Motor neuron (in vitro differentiated cells): ENCODE results near the gene MAP3K15. TPM values are rescaled to one million over a fixed set of nuclear protein-coding genes. Genes with fewer than 3 reads are reported as not detected.

Experiments used
- ATAC-seq, 8 experiments: fragments of 200-7000 bp; cut with Tn5 transposase; replicated peaks in 6 of 8; 2 replicates each; pipeline ENCODE4 v1.8.0; 2021; ENCODE audit warnings: mild to moderate bottlenecking in 8 of 8, moderate library complexity in 8 of 8
- H3K27ac ChIP-seq, 2 donors: fragments of 250-450 bp; sonication (Bioruptor Pico); 2 replicates each; pipeline ENCODE4 v1.9.0; 2021; ENCODE audit warnings: antibody characterized with exemption in 2 of 2, mild to moderate bottlenecking in 2 of 2, moderate library complexity in 1 of 2
- H3K4me1 ChIP-seq, 2 donors: fragments of 250-450 bp; sonication (Bioruptor Pico); replicated peaks in 1 of 2; 2 replicates each; pipeline ENCODE4 v1.6.1; 2021; ENCODE audit warnings: antibody characterized with exemption in 2 of 2, mild to moderate bottlenecking in 2 of 2, moderate library complexity in 1 of 2
- H3K4me3 ChIP-seq, 5 donors: fragments of 250-450 bp; sonication (Bioruptor Pico); 2 replicates each; pipeline ENCODE4 v1.9.0; 2021; ENCODE audit warnings: antibody characterized with exemption in 5 of 5, mild to moderate bottlenecking in 5 of 5, moderate library complexity in 4 of 5
- WGBS, 10 experiments: fragments of 450-650 bp; shearing (Covaris generic); methylation state at CpG; one replicate each; pipeline ENCODE4 v1.0.0; 2022; 5-methylcytosine and 5-hydroxymethylcytosine counted together
- in situ Hi-C, 9 experiments: fragments of 400-800 bp; cut with MboI; loops; one replicate each; pipeline ENCODE4 v1.15.0; 2021; ENCODE audit warnings: low sequenced_read_pairs in 9 of 9, low pct_unique_long_range_greater_than_20kb in 2 of 9; ENCODE audit not compliant: unreplicated experiment in 9 of 9
- total RNA-seq, 8 experiments: library from RNA; unstranded; fragments of 300-600 nt; gene quantifications; 2 replicates each; pipeline versions ENCODE4 v1.2.3 to v1.2.4, GENCODE V29; 2022

MAP3K15 gene
- total RNA-seq, 8 experiments from 2014 or later: 0.14 to 0.81 (median 0.43) TPM; not detected in 1

DNA sequence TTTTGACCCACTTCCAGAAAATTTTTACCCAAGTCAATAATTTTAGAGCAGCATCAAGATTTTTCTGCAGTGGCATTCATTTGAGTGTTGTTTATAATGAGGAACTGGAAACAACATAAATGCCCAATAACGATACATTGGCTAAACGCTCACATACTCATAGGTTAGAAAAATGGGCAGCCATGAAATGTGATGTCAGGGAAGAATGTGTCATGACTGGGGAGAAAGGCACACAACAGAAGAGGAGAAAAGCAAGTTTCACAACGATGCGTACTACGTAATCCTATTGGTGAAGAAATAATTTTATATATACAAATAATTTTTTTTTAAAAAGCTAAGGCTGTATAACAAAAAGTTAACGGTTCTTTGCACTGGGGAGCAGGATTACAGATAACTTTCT is 33.6 kb upstream of the MAP3K15 start:
- no peak overlapping the region for H3K4me3 ChIP-seq
- no peak for ATAC-seq
- H3K27ac ChIP-seq: no peak overlapping the region
- WGBS, 10 experiments: 76 to 100% (median 98%) methylated on average over 2 to 6 of the region's 6 CpGs; no CpG with 5 or more reads in 3 of the 10 experiments
- in situ Hi-C loops: loop anchor here in 2 of 9 experiments (25.0 kb wide), 2 partner anchors 162 to 338 kb away; partner anchors contain the start of gene SH3KBP1 (in 1 of the 2)
- no peaks in the 10 kb centered on the region for H3K4me1 ChIP-seq

GRCh38 chrX:19548279-19548678 is 33.0 kb upstream of the MAP3K15 start:
- Histone ChIP-seq H3K4me3 (no peak overlapping the region), H3K27ac (no peak overlapping the region), H3K4me1 (no peaks in the 10 kb centered on the region)
- ATAC-seq: no peak
- in situ Hi-C loops: loop anchor here in 2 of 9 experiments (25.0 kb wide), 2 partner anchors 161 to 339 kb away; partner anchors contain the start of gene SH3KBP1 (in 1 of the 2)
- 21 to 83% (median 40%) methylated on average over 1 to 2 of the region's 2 CpGs; no CpG with 5 or more reads in 5 of the 10 experiments for WGBS, 10 experiments

DNA sequence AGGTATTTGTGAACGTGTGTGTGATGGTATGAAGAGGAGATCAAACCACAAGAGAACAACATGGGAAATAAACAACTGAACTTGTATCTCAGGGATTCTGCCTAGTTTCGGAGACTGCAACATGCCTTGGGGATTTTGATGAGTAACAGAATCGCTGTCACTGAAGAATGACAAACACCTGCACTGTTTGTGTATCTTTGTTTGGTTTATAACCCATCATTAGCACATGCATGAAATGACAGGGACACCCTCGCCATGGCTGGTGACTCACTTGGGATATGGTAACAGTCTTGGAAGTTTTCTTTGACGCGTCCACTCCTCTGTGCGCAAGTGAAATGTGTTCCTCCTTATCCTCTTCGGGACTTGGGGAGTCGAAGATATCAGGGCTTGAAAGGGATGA is 30.3 kb upstream of the MAP3K15 start:
- in situ Hi-C loops: loop anchor here in 2 of 9 experiments (25.0 kb wide), 2 partner anchors 158 to 342 kb away; partner anchors contain the start of gene SH3KBP1 (in 1 of the 2)
- 0 to 85% (median 64%) methylated on average over 1 to 7 of the region's 9 CpGs; no CpG with 5 or more reads in 4 of the 10 experiments for WGBS, 10 experiments
- ATAC-seq: no peak

GRCh38 chrX:19544693-19545305 is 29.5 kb upstream of the MAP3K15 start:
- in situ Hi-C loops: loop anchor here in 2 of 9 experiments (25.0 kb wide), 2 partner anchors 157 to 343 kb away; partner anchors contain the start of gene SH3KBP1 (in 1 of the 2)
- Histone ChIP-seq H3K4me1 (no peaks in the 10 kb centered on the region), H3K4me3 (no peak overlapping the region), H3K27ac (no peak overlapping the region)
- WGBS, 10 experiments: 0 to 83% (median 28%) methylated on average over 1 to 7 of the region's 8 CpGs; no CpG with 5 or more reads in 4 of the 10 experiments
- peak in 7 of 8 experiments; percentile 48 to 72 (median 59) for ATAC-seq

More for the DNA sequence above, 30.3 kb upstream of the MAP3K15 start:
- Histone ChIP-seq H3K4me3 (no peak overlapping the region), H3K27ac (no peak overlapping the region), H3K4me1 (no peaks in the 10 kb centered on the region)

DNA sequence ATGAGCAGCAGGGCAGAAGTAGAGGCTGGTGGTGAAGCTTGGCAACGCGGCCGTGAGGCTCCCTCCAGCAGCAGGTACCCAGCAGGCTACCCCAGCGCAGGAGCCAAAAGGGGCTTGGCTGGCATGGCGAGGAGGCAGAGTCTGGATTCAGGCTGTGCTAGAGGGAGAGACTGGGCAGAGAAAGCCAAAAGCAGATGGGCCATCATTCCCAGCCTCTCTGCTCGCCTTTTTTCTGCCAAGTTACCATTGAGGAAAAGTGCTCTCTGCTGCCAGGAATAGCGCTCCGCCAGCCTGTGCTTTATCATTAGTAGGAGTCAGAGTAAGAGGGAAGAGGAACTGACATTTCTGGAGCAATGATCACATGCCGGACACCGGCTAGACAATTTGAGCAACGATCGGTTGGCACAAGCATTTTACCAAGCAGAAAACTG is 28.7 kb upstream of the MAP3K15 start:
- H3K27ac ChIP-seq: no peak overlapping the region
- no peak for ATAC-seq
- in situ Hi-C loops: loop anchor here in 2 of 9 experiments (25.0 kb wide), 2 partner anchors 157 to 343 kb away; partner anchors contain the start of gene SH3KBP1 (in 1 of the 2)

DNA sequence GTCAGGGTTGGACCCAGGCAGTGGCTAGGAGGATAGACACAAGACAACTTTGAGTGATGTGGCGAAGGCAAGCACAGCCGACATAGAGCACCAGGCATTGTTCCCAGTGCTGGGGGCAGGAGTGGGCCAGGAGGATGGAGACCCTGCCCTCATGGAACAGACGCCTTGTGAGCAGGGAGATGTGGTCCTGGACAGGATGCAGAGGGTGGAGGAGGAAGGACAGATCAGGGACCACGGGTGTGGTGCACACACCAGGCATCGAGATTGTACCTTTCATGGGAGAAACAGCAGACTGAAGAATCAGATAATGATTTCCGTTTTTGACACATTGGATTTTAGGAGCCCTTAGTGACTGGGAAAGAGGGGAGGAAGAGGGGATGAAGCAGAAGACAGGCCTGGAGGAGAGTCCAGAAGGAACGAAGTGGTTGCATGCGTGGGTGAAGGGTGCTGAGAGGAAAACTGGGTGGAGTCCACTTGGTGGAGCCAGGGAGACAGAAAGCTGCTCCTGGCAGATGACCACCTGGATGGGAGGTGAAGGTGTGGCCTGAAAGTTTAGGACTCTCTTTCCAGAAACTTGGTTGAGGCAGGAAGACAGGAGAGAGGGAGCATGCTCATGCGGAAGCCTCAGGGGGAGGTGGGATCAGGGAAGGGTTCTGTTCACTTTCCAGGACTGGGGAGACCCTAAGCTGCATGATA is 27.9 kb upstream of the MAP3K15 start:
- in situ Hi-C loops: loop anchor here in 2 of 9 experiments (25.0 kb wide), 2 partner anchors 156 to 344 kb away; partner anchors contain the start of gene SH3KBP1 (in 1 of the 2)
- Histone ChIP-seq H3K4me1 (no peaks in the 10 kb centered on the region), H3K4me3 (no peak overlapping the region), H3K27ac (no peak overlapping the region)
- 40 to 100% (median 60%) methylated on average over 1 to 2 of the region's 9 CpGs; no CpG with 5 or more reads in 5 of the 10 experiments for WGBS, 10 experiments
- no peak for ATAC-seq

More for the DNA sequence above, 28.7 kb upstream of the MAP3K15 start:
- WGBS, 10 experiments: 78 to 100% (median 97%) methylated on average over 2 to 3 of the region's 12 CpGs; no CpG with 5 or more reads in 6 of the 10 experiments
- Histone ChIP-seq H3K4me1 (no peaks in the 10 kb centered on the region), H3K4me3 (no peak overlapping the region)

GRCh38 chrX:19541931-19542330 is 26.6 kb upstream of the MAP3K15 start:
- in situ Hi-C loops: loop anchor here in 2 of 9 experiments (25.0 kb wide), 2 partner anchors 155 to 345 kb away; partner anchors contain the start of gene SH3KBP1 (in 1 of the 2)
- H3K4me3 ChIP-seq: no peak overlapping the region
- WGBS, 10 experiments: 67% methylated on average over 7 of the region's 19 CpGs; no CpG with 5 or more reads in 9 of the 10 experiments
- ATAC-seq: no peak
- no peak overlapping the region for H3K27ac ChIP-seq
- H3K4me1 ChIP-seq: no peaks in the 10 kb centered on the region

DNA sequence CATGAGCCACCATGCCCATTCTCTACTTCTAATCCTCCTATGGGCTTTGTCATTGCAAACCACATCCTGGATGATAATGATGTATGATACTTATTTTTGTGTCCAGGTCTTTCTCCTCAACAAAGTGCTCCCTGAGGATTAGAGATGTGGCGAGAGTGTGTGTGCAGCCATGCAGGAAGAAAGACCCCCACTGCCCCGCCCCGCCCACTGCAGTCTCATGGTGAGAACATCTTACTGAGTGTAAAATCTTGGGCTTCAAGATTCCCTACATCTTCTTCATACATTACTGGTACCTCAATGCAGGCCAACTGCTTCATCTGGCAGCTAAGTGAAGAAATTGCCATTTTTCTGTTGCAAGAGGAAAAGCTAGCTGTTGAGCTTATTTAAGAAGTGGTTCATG is 25.9 kb upstream of the MAP3K15 start:
- H3K27ac ChIP-seq: no peak overlapping the region
- WGBS, 10 experiments: 70% methylated on average over 2 of the region's 3 CpGs; no CpG with 5 or more reads in 9 of the 10 experiments
- no peak for ATAC-seq
- in situ Hi-C loops: loop anchor here in 2 of 9 experiments (25.0 kb wide), 2 partner anchors 154 to 346 kb away; partner anchors contain the start of gene SH3KBP1 (in 1 of the 2)
- H3K4me3 ChIP-seq: no peak overlapping the region
- no peaks in the 10 kb centered on the region for H3K4me1 ChIP-seq

DNA sequence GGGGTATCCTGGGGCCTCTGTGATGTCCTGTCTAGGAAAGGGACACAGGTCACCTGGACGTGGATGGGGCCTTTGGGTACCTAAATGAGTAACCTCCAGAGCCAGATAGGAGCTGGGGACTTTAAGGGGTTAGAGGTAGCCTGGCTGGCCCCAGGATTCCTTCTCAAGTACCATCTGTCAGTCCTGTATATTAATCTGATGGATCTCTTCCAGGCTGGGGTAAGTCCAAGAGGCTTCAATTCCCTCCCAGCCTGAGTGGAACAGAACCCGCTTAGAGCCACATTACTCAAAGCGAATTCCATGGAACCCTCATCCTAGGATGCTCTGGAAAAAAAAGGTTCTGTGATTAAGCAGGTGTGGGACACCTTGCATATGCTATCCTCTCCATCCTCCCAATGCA is 24.8 kb upstream of the MAP3K15 start:
- Histone ChIP-seq H3K4me3 (no peak overlapping the region), H3K27ac (no peak overlapping the region), H3K4me1 (no peaks in the 10 kb centered on the region)
- no peak for ATAC-seq
- 40% methylated on average over 1 of the region's 3 CpGs; no CpG with 5 or more reads in 9 of the 10 experiments for WGBS, 10 experiments
- in situ Hi-C loops: loop anchor here in 2 of 9 experiments (25.0 kb wide), 2 partner anchors 153 to 347 kb away; partner anchors contain the start of gene SH3KBP1 (in 1 of the 2)

- no peak for ATAC-seq
- WGBS, 10 experiments: 24 to 76% methylated on average over 3 of the region's 4 CpGs; no CpG with 5 or more reads in 8 of the 10 experiments
- no peaks in the 10 kb centered on the region for H3K4me1 ChIP-seq
- no peak overlapping the region for H3K4me3 ChIP-seq
- in situ Hi-C loops: loop anchor here in 2 of 9 experiments (25.0 kb wide), 2 partner anchors 152 to 348 kb away; partner anchors contain the start of gene SH3KBP1 (in 1 of the 2)
- no peak overlapping the region for H3K27ac ChIP-seq
These were observed 24.4 kb upstream of the MAP3K15 start for GRCh38 chrX:19539665-19540064.

DNA sequence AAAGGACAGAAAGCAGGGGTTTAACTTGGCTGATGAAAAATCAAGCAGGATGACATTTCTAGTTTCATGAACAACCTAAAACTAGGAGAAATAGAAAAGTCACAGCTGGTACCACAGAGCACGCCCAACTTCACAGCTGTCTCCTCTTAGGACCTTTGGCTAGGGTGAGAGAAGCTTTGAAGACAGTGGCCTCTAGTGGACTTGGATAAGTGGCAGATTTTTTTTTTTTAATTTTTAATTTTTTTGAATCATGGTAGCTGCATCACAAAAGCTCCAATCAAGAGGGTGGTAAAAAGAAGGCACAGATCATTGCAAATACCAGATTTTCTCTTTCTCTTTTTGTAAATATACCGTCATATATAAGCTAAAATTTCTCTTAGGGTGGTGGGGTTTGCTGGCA is 20.2 kb upstream of the MAP3K15 start:
- H3K4me1 ChIP-seq: no peaks in the 10 kb centered on the region
- in situ Hi-C loops: loop anchor here in 2 of 9 experiments (25.0 kb wide), 2 partner anchors 148 to 352 kb away; partner anchors contain the start of gene SH3KBP1 (in 1 of the 2)
- no peak overlapping the region for H3K27ac ChIP-seq
- no peak overlapping the region for H3K4me3 ChIP-seq
- 39 to 83% (median 67%) methylated on average over 1 to 2 of the region's 2 CpGs; no CpG with 5 or more reads in 7 of the 10 experiments for WGBS, 10 experiments
- peak in 3 of 8 experiments; percentile 30 to 57 (median 53) for ATAC-seq

DNA sequence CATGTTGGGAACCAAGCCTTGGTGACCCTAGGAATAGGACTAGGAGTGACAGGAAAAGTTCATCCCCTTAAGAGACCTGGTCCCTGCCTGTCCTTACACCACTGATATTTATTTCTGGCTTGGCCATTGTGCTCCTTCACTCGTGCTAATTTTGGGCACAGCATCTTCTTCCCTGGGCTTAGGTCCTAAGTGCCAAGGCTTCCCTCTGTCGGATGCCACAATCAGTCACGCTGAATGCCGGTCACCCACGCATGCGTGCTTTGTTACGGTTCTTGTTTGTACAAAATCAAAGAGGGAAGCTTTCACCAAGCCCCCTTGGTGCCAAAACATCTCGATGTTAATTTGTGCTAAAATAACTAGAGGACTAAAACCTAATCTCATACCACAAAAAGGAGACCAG is 17.4 kb upstream of the MAP3K15 start:
- in situ Hi-C loops: loop anchor here in 2 of 9 experiments (25.0 kb wide), 2 partner anchors 145 to 355 kb away; partner anchors contain the start of gene SH3KBP1 (in 1 of the 2)
- WGBS, 10 experiments: 58 to 67% methylated on average over 7 of the region's 8 CpGs; no CpG with 5 or more reads in 8 of the 10 experiments

More for the DNA sequence above, 17.4 kb upstream of the MAP3K15 start:
- no peak overlapping the region for H3K4me3 ChIP-seq
- no peaks in the 10 kb centered on the region for H3K4me1 ChIP-seq
- no peak for ATAC-seq
- no peak overlapping the region for H3K27ac ChIP-seq
